ENCODE data around the gene OPCML. TPM values are rescaled to one million over a fixed set of nuclear protein-coding genes. Genes with fewer than 3 reads are reported as not detected.

OPCML gene
- total RNA-seq, 1 experiment from 2014 or later: 0.94 TPM

- H2AK5ac ChIP-seq (ENCODE audit: insufficient read length, low read length): no peak overlapping the region
- no peak overlapping the region for H3K18ac ChIP-seq (ENCODE audit: insufficient read length, low read depth, low read length)
- H2BK120ac ChIP-seq (ENCODE audit: low read depth, low read length, poor library complexity, severe bottlenecking): no peak overlapping the region
- H2BK5ac ChIP-seq (ENCODE audit: insufficient read length, low read length): no peak overlapping the region
- Mint-ChIP-seq H3K27me3 (ENCODE audit: low read depth) (peaks cover 2% of the 10 kb centered on the region; the same call in 1 of the 2 replicates), H3K4me3 (no peak overlapping the region), H3K36me3 (ENCODE audit: insufficient read depth in 1 of 3, low read depth in 3 of 3) (no peaks in the 10 kb centered on the region), H3K4me1 (peaks cover 28% of the 10 kb centered on the region in 2 experiments), H3K9me3 (no peaks in the 10 kb centered on the region), H3K27ac (no peak overlapping the region)
- no peak overlapping the region for H3K56ac ChIP-seq (ENCODE audit: insufficient read length, low read depth, low read length)
- H3K4me2 ChIP-seq (ENCODE audit: insufficient read depth, insufficient read length, low read length): no peak overlapping the region
- no peak overlapping the region for H4K91ac ChIP-seq (ENCODE audit: insufficient read length, low read depth, low read length)
- H3K79me1 ChIP-seq (ENCODE audit: insufficient read depth, low read depth, low read length, poor library complexity, severe bottlenecking): no peaks in the 10 kb centered on the region
- H3K9me3 ChIP-seq (ENCODE audit: control insufficient read depth, low read depth, low read length): no peaks in the 10 kb centered on the region
- H2BK15ac ChIP-seq (ENCODE audit: low read depth, low read length): no peak overlapping the region
- H4K5ac ChIP-seq (ENCODE audit: insufficient read length, low read depth, low read length): no peak overlapping the region
- H2AFZ ChIP-seq (ENCODE audit: low read length): no peak overlapping the region
- no peak overlapping the region for H3K14ac ChIP-seq (ENCODE audit: insufficient read depth, low read length)
- no peaks in the 10 kb centered on the region; the same call in 1 of the 2 replicates for H3K4me1 ChIP-seq (ENCODE audit: insufficient read depth, low read length)
- H3K23ac ChIP-seq (ENCODE audit: insufficient read length, low read depth, low read length): no peak overlapping the region
- DNase-seq: no peak
- no peak for TF ChIP-seq CTCF (conservative IDR thresholded peaks at IDR 0.05)
- no peaks in the 10 kb centered on the region for H3K23me2 ChIP-seq (ENCODE audit: insufficient read length, low read depth, low read length, poor library complexity, severe bottlenecking)
- no peaks in the 10 kb centered on the region for H4K20me1 ChIP-seq (ENCODE audit: control insufficient read depth, insufficient read depth, insufficient read length)
- no peak overlapping the region for H3K9ac ChIP-seq (ENCODE audit: extremely low read depth, insufficient read length, low read length)
- no peaks in the 10 kb centered on the region for H3K79me2 ChIP-seq (ENCODE audit: insufficient read depth, low read length)
- no peak overlapping the region for H4K8ac ChIP-seq (replicated peaks; ENCODE audit: insufficient read length, low read depth, low read length)
- no CpG with 5 or more reads among the region's 2 CpGs for WGBS (ENCODE audit: extremely low coverage, insufficient read length, low lambda C conversion rate)
- H3K27ac ChIP-seq (ENCODE audit: insufficient read length, low read depth, low read length): no peak overlapping the region
- no peak overlapping the region for H2BK20ac ChIP-seq (ENCODE audit: low read depth, low read length, poor library complexity, severe bottlenecking)
- no peak overlapping the region for H3K4ac ChIP-seq (ENCODE audit: low read depth, low read length)
- H2BK12ac ChIP-seq (ENCODE audit: insufficient read length, low read depth, low read length): no peak overlapping the region
- H3T11ph ChIP-seq (ENCODE audit: low read length): no peak overlapping the region
- H3K27me3 ChIP-seq (ENCODE audit: insufficient read depth, low read length): no peaks in the 10 kb centered on the region
Observed at GRCh38 chr11:133168016-133168415, 364.3 kb downstream of the OPCML start.

Data from H9 (cell line).